Measurements from ENCODE around the gene PRSS8. TPM values are rescaled to one million over a fixed set of nuclear protein-coding genes. Genes with fewer than 3 reads are reported as not detected.
A peak's percentile ranks its signal among the peaks of the same experiment; 100 is the strongest.

The PRSS8 gene
- total RNA-seq, 4 donors from 2014 or later: 101 to 510 (median 372) TPM

DNA sequence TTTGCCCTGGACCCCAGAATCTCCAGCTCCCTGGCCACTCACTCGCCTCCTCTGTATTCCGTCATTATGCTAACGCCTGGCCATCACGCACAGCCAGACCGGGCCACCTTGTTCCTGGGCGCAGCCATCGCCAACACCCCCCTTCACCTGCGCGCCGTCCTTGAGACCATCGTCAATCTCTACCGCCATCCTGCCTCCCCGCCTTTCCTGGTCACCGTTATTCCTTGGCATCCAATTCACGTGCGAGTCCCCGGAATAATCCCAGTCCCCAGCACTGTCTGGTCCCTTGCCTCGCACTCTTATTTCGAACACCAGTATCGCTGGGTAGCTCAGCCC, 41.5 kb downstream of the PRSS8 start:
- peaks cover 6 to 24% (median 18%) of the 10 kb centered on the region in 4 donors for H3K4me1 ChIP-seq
- no peak for DNase-seq
- TF ChIP-seq POLR2AphosphoS5 (IDR thresholded peaks at IDR 0.05) (no peak), EP300 (IDR thresholded peaks at IDR 0.05; ENCODE audit: low read depth) (no peak), POLR2A (IDR thresholded peaks at IDR 0.05) (no peak)
- TF ChIP-seq, protein P1, sequence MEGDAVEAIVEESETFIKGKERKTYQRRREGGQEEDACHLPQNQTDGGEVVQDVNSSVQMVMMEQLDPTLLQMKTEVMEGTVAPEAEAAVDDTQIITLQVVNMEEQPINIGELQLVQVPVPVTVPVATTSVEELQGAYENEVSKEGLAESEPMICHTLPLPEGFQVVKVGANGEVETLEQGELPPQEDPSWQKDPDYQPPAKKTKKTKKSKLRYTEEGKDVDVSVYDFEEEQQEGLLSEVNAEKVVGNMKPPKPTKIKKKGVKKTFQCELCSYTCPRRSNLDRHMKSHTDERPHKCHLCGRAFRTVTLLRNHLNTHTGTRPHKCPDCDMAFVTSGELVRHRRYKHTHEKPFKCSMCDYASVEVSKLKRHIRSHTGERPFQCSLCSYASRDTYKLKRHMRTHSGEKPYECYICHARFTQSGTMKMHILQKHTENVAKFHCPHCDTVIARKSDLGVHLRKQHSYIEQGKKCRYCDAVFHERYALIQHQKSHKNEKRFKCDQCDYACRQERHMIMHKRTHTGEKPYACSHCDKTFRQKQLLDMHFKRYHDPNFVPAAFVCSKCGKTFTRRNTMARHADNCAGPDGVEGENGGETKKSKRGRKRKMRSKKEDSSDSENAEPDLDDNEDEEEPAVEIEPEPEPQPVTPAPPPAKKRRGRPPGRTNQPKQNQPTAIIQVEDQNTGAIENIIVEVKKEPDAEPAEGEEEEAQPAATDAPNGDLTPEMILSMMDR (IDR thresholded peaks at IDR 0.05): no peak
- no peaks in the 10 kb centered on the region for H3K36me3 ChIP-seq
- in situ Hi-C loops (cut with MboI; ENCODE audit: low pct_ligation_motif_present in 1 of 4, low pct_unique_long_range_greater_than_20kb in 1 of 4, low sequenced_read_pairs in 3 of 4): loop anchor here in 1 of 4 donors (10.0 kb wide), 1 partner anchor 109 kb away; the partner anchor contains the start of gene HSD3B7
- peak overlapping the region; percentile 60 to 77 (median 67) for H3K4me3 ChIP-seq
- 0 to 2% methylated on average over 14 to 20 of the region's 20 CpGs for WGBS, 2 donors (ENCODE audit: low coverage in 1 of 2)
- intact Hi-C loops (cut with DNase I; ENCODE audit: low total_unique reads): no loop called here
- no peaks in the 10 kb centered on the region for H3K27me3 ChIP-seq
- H3K27ac ChIP-seq: peak overlapping the region; percentile 85 to 98 (median 94)
- no peaks in the 10 kb centered on the region for H3K9me3 ChIP-seq

DNA sequence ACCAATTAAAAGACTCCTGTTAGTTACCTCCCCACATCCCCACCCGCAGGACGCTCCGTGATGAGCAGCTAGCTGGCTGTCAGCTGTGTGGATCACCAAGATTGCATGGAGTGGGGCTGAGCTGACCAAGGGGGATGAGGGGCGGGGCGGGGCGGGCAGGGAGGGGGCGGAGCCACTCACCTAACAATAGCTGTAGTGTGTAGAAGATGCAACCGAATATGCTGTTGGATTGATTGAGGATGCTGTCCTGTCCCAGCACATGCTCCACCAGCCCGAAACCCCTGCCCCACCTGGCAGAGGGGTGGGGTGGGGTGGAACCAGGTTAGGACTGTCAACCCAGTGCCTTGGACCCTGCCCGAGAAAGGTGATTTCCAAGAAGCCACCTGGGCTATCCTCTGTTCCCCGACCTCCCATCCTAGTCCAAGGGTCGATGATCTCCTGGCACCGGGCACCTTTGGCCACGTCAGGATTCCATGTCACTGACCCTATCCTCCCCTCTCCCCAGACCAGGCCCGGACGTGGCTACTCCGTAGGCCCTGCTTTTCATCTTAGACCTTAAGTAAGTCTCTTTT, 42.3 kb downstream of the PRSS8 start:
- in situ Hi-C loops (cut with MboI; ENCODE audit: low pct_ligation_motif_present in 1 of 4, low pct_unique_long_range_greater_than_20kb in 1 of 4, low sequenced_read_pairs in 3 of 4) (loop anchor here in 1 of 4 donors (10.0 kb wide), 1 partner anchor 108 kb away; the partner anchor contains the start of gene HSD3B7), intact Hi-C loops (cut with DNase I; ENCODE audit: low total_unique reads) (no loop called here)
- peak overlapping the region in 1 of 4 donors; percentile 17 for H3K27ac ChIP-seq
- H3K36me3 ChIP-seq: no peaks in the 10 kb centered on the region
- TF ChIP-seq, protein P1 (IDR thresholded peaks at IDR 0.05): no peak
- TF ChIP-seq POLR2AphosphoS5 (IDR thresholded peaks at IDR 0.05): no peak
- no peak for TF ChIP-seq EP300 (IDR thresholded peaks at IDR 0.05; ENCODE audit: low read depth)
- no peak for TF ChIP-seq POLR2A (IDR thresholded peaks at IDR 0.05)
- no peaks in the 10 kb centered on the region for H3K9me3 ChIP-seq
- 34 to 38% methylated on average over 5 to 17 of the region's 17 CpGs for WGBS, 2 donors (ENCODE audit: low coverage in 1 of 2)
- peaks cover 6 to 24% (median 18%) of the 10 kb centered on the region in 4 donors for H3K4me1 ChIP-seq
- no peaks in the 10 kb centered on the region for H3K27me3 ChIP-seq
- peak overlapping the region in 2 of 4 donors; percentile 67 for H3K4me3 ChIP-seq
- peak; percentile 33 for DNase-seq

DNA sequence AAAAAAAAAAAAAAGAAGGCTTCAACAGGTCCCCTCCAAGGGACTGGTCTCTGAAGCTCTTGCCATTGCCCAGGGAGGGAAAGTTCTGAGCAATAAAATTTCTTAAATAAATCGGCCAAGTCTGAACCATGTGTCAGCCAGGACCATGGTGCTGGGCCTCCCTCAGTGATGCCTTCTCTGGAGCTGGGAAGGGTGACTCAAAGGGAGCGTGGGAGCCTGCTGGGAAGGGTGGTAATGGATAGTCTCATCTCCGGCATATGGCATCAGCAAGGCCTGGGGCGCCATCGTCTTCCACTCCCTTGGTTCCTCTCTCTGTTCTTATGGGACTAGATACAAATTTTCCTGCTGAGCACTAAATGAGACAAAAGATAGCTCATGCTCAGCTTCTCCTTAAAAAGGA, 43.2 kb downstream of the PRSS8 start:
- H3K27me3 ChIP-seq: no peaks in the 10 kb centered on the region
- H3K4me3 ChIP-seq: no peak overlapping the region
- peaks cover 6 to 24% (median 18%) of the 10 kb centered on the region in 4 donors for H3K4me1 ChIP-seq
- no peaks in the 10 kb centered on the region for H3K9me3 ChIP-seq
- WGBS, 2 donors (ENCODE audit: low coverage in 1 of 2): 92 to 95% methylated on average over 3 to 5 of the region's 5 CpGs
- intact Hi-C loops (cut with DNase I; ENCODE audit: low total_unique reads): loop anchor here (1.0 kb wide), 1 partner anchor 26 kb away; no protein-coding TSS in a partner anchor
- no peak overlapping the region for H3K27ac ChIP-seq
- TF ChIP-seq POLR2A (IDR thresholded peaks at IDR 0.05): no peak
- no peak for TF ChIP-seq EP300 (IDR thresholded peaks at IDR 0.05; ENCODE audit: low read depth)
- TF ChIP-seq, protein P1 (IDR thresholded peaks at IDR 0.05): no peak
- TF ChIP-seq POLR2AphosphoS5 (IDR thresholded peaks at IDR 0.05): no peak
- H3K36me3 ChIP-seq: no peaks in the 10 kb centered on the region
- no peak for DNase-seq
- in situ Hi-C loops (cut with MboI; ENCODE audit: low pct_ligation_motif_present in 1 of 4, low pct_unique_long_range_greater_than_20kb in 1 of 4, low sequenced_read_pairs in 3 of 4): loop anchor here in 1 of 4 donors (10.0 kb wide), 1 partner anchor 108 kb away; the partner anchor contains the start of gene HSD3B7

DNA sequence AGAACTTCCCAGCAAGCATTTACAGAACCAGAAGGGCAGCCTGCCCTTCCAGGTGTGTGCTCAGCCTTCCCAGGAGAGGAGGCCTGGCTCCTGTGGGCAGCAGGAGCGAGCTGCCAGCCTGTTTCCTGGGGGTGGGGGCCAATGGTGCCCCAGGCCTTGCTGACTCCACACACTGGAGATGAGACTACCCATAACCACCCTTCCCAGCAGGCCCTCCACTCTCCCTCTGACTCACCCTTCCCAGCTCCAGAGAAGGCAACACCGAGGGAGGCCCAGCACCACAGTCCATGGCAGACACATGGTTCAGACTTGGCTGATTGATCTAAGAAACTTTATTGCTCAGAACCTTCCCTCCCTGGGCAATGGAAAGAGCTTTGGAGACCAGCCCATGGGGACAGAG, 45.0 kb downstream of the PRSS8 start:
- Histone ChIP-seq H3K4me1 (peaks cover 6 to 19% (median 18%) of the 10 kb centered on the region in 4 donors), H3K36me3 (no peaks in the 10 kb centered on the region), H3K4me3 (no peak overlapping the region), H3K27ac (no peak overlapping the region), H3K9me3 (no peaks in the 10 kb centered on the region), H3K27me3 (no peaks in the 10 kb centered on the region)
- DNase-seq: no peak
- 91% methylated on average over 2 of the region's 2 CpGs; no CpG with 5 or more reads in 1 of the 2 donors for WGBS, 2 donors (ENCODE audit: low coverage in 1 of 2)
- intact Hi-C loops (cut with DNase I; ENCODE audit: low total_unique reads) (no loop called here), in situ Hi-C loops (cut with MboI; ENCODE audit: low pct_ligation_motif_present in 1 of 4, low pct_unique_long_range_greater_than_20kb in 1 of 4, low sequenced_read_pairs in 3 of 4) (loop anchor here in 1 of 4 donors (10.0 kb wide), 1 partner anchor 106 kb away; the partner anchor contains the start of gene HSD3B7)
- TF ChIP-seq, protein P1 (IDR thresholded peaks at IDR 0.05): no peak
- TF ChIP-seq POLR2AphosphoS5 (IDR thresholded peaks at IDR 0.05) (no peak), EP300 (IDR thresholded peaks at IDR 0.05; ENCODE audit: low read depth) (no peak), POLR2A (IDR thresholded peaks at IDR 0.05) (no peak)
